ACHN (cell line): ENCODE measurements around the gene NEIL1.
A peak's percentile ranks its signal among the peaks of the same experiment; 100 is the strongest.
"Not testable (repeated sequence)": the region's sequence is repeated elsewhere in the genome, so short reads cannot be mapped to it uniquely, and the experiment has no call there.

Experiments used
- DNase-seq: peaks from one replicate; pipeline ENCODE4 v3.0.0-alpha.2; 2015
- in situ Hi-C: cut with HindIII; loops from 2 replicates; pipeline ENCODE4 v1.10.0; 2017; ENCODE audit warnings: low sequenced_read_pairs, low pct_ligation_motif_present, low pct_unique_long_range_greater_than_20kb

NEIL1 gene

DNA sequence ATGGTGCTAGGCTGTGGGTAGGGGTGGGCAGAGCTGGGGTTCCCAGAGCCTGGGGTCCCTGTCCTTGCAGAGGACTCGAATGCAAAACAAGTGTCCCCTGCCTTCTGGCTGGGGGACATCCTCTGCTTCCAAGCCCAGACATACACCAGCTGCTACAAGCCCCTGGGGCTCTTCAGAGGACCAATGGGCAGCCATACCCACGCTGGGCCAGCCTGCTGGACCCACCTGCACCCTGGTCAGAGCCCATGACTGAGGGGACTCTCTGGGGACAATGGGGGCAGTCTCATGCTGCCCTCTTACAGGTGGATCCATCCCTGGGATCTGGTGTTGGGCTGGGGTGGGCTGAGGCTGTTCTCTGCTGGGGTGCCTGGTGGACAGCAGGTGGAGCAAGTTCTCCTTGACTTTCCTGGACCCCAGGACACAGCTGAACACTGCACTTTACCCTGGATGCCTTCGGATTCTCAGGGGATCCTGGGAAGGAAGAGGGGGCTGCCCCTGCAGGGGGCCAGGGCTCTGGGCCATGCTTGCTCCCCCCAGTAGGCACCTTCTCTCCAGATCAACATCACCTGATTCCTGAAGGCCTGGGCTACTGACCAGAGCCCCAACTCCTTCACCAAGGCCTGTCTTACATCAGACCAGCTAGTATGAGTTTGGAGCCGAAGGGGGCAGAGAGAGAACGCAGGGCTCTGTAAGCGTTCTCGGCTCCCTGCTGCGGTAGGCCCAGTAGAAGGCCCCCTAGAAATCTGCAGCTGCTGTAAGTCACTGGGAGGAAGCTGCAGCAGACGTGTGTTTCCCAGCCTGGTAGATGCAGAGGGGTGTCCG, 18.1 kb upstream of the NEIL1 start:
- DNase-seq: no peak
- in situ Hi-C loops: no loop called here

DNA sequence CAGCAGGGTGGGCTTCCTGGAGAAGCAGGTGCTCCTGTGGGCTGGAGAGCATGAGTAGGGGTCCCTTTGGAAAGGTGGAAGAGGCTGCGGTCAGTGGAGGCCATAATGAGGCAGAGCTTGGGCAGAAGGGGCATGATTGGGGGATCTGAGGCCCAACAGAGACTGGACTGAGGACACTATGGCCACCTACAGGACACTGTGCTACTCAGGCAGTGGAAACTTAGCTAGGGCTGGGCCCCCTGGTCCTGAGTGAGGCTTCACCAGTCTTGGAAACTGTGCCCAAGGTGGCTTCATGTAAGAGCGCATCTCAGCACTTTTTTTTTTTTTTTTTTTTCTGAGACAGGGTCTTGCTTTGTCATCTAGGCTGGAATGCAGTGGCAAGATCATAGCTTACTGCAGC, 17.3 kb upstream of the NEIL1 start:
- in situ Hi-C loops: no loop called here
- no peak for DNase-seq

DNA sequence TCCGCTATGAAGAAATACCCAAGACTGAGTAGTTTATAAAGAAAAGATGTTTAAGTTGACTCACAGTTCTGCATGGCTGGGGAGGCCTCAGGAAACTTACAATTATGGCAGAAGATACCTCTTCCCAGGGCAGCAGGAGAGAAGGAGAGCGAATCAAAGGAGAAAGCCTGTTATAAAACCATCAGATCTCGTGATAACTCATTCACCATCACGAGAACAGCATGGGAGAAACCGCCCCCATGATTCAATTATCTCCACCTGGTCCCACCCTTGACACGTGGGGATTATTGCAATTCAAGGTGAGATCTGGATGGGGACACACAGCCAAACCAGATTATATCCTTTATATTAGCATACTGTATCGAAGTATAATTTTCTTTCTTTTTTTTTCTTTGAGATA, 14.7 kb upstream of the NEIL1 start:
- in situ Hi-C loops, DNase-seq: not testable (repeated sequence)

DNA sequence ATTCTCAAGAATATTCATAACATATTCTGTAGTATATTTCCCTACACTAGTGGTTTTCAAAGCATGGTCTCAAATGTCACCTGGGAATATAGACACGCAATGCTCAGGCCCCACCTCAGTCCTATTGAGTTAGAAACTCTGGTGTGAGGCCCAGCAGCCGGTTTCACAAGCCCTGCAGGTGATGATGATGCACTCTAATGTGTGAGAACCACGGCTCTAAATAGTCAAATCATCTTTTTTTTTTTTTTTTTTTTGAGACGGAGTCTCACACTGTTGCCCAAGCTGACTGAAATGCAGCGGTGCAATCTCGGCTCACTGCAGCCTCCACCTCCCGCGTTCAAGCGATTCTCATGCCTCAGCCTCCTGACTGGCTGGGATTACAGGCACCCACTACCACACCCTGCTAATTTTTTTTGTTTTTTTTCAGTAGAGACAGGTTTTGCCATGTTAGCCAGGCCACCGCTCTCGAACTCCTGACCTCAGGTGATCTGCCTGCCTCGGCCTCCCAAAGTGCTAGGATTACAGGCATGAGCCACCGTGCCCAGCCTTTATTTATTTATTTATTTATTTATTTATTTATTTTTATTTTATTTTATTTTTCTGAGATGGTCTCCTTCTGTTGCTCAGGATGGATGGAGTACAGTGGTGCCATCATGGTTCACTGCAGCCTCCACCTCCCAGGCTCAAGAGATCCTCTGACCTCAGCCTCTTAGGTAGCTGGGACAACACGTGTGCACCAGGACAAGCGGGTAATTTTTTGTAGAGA, 13.0 kb upstream of the NEIL1 start:
- DNase-seq, in situ Hi-C loops: not testable (repeated sequence)

DNA sequence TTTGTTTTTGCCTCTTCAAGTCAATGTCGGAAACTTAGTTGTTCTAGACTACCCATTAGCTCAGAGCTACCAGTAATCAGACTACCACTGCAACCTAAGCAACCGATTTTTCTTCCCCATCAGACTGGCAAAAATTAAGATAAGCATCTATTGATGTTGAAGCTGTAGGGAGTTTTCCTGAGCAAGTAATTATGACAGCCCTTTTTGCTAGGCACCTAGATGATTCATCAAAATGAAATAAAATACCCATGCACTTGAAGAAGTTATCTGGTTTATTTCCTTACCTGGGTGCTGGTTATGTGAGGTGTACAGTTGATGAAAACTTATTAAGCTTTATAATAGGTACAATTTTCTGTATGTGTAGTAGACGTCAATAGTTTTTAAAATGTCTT, 11.5 kb upstream of the NEIL1 start:
- DNase-seq: no peak
- in situ Hi-C loops: no loop called here

DNA sequence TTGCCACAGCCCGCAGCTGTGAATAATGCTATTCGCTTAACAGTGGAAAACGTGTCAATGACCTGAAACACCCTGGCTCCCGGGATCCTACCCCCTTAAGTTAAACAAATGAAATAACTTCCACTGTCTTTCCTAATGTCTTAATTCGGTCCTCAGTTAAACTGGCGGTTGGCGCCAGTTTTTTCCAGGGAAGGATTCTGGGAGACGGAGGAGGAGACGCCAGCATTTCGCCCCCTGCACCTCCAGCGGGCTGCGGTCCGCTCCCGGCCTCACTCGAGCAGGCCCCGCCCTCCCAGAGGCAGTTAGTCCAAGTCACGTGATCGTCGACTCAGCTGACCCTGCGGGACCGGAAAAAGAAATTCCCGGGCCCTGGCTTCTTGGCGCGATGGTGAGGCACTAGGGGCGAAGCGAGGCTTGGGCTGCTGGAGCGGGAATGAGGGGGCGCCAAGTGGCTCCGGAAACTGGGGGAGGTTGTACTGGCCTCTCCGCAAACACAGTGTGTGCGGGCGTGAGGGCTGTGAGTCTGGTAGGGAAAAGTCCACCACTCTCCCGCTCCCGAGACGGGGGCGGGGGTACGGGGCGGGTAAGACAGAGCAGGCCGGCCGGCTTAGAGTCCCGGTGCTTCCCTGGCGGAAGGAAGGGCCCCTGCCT, 11.0 kb upstream of the NEIL1 start, which contains the start of gene COMMD4:
TSS of gene COMMD4 (plus strand) at position 359 of the 651 bp plus-strand sequence. CDS start at position 386, 27 bp downstream.
- in situ Hi-C loops: no loop called here

DNA sequence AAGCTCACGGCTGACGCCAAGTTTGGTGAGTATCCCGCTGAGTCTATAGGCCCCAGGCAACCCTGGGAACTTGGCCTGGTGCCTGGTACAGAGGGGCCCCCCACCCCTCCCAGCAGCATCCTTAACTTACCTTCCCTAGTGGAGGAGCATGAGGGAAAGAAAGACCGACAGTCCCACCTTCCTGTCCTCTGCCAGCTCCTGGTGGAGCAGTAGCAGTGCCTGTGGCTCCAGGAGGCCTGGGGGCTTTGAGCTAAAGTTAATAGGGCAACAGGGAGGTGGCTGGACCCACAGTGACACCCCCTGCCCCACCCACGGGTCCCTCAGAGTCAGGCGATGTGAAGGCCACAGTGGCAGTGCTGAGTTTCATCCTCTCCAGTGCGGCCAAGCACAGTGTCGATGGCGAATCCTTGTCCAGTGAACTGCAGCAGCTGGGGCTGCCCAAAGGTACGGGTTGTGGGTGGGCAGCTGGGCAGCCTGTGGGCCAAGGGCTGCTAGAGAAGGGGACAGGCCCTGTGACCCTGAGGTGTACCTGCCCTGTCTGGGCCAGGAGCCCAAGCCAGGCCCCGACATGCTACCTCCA, 8.1 kb upstream of the NEIL1 start:
- in situ Hi-C loops: no loop called here
- DNase-seq: no peak

More for the DNA sequence above, 11.0 kb upstream of the NEIL1 start, which contains the start of gene COMMD4:
- peak; percentile 93 for DNase-seq

DNA sequence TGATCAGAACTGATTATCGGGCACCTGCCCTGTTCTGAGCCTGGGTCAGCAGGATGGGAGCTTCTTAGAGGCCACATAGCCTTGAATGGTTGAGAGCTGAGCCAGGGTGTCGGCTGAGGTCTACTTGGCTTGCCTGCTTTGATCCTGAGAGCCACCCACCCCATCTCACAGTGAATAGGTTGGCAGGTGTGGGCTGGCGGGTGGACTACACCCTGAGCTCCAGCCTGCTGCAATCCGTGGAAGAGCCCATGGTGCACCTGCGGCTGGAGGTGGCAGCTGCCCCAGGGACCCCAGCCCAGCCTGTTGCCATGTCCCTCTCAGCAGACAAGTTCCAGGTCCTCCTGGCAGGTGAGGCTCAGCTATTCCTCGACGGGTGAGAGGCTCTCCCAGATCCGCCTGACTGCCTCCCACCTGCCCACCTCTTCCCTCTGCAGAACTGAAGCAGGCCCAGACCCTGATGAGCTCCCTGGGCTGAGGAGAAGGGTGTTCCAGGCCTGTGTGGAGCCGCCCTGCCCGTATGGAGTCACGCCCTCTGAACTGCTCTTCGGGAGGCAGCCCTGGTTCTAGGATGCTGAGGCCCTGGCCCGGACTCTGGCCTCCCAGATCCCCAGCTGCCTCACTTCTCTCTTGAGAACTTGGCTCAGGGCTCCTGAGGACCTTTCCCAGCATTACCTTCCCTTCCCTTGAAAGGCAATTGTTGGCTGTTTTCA, 7.2 kb upstream of the NEIL1 start:
- in situ Hi-C loops: no loop called here
- no peak for DNase-seq

DNA sequence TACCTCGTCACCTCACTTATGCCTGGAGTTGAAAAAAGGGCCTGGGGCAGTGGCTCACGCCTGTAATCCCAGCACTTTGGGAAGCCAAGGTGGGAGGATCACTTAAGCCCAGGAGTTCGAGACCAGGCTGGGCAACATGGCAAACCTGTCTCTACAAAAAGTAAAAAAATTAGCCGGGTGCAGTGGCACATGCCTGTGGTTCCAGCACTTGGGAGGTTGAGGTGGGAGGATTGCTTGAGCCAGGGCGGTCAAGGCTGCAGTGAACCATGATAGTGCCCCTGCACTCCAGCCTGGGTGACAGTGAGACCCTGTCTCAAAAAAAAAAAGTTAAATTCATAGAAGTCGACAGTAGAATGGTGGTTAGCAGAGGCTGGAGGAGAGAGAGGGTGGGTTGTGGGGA, 4.6 kb upstream of the NEIL1 start:
- in situ Hi-C loops: no loop called here
- DNase-seq: no peak

DNA sequence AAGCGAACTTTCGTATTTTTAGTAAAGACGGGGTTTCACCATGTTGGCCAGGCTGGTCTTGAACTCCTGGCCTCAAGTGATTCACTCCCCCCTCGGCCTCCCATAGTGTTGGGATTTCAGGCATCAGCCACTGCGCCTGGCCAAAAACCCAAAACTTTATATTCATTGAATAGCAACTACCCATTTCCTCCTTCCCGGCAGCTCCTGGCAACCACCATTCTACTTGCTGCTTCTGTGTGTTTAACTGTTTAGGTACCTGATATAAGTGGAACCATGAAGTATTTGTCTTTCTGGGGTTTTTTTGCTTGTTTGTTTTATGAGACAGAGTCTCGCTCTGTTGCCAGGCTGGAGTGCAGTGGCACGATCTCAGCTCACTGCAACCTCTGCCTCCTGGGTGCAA, 2.9 kb upstream of the NEIL1 start:
- DNase-seq, in situ Hi-C loops: not testable (repeated sequence)

DNA sequence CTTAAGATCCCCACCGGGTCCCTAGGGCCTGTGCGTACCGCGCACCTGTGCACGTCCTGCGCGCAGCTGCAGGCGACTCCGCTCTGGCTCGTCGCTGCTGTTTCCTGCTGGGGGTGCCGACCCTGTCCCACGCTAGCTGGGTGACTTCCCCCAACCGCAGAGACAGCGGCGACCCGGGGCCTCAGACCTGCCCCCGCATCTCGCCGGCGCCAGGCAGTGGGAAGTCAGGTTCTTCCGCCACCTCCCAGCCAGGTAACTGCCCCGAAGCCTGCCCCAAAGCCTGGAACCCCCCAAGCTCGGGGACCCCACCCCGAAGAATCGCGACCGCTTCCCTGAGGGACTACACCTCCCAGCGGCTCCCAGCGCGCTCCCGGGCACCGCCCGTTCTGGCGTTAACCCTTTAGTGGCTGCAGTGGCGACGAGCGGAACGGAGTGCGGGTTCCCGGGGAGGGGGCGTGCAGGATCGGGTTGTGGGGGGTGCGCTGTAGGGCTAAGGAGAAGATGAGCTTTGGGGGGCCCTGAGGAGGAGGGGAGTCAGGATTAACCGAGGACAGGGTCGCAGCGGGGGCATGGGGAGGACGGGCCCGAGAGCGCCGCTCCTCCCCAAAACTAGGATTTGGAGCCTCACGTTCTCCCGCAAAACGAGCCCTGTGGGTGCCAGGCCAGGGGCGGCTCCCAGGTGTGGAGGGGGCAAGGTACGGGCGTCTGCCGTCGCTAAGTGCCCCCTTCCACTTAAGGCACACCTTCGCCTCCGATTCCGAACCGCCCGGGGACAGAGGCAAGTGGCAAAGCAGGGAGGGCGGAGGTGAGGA, 589 bp downstream of the NEIL1 start:
- peak; percentile 22 for DNase-seq
- in situ Hi-C loops: no loop called here

DNA sequence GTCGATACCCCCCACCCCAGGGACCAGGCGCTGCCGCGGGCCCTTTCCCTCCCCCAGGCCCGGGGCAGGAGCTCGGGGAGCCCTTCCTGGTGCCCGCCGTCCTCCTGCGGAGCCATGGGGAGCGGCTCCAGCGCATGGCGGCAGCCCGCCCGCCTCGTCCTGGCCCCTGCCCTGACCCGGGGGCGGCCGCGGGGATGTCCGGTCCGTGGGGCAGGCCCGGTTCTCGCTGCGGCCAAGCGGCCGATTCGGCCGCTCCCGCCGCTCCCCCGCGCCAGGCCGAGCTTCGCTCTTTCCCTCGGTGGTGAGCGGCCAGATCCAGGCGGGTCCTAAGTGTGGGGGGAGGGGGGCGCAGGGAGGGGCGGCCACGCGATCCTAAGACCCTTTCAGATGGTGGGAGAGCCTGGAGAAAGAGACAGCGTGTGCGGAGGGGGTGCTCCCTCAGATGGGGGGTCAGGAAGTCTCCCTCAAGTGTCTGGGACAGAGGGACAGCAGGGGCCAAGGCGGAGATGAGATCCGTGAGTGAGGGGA, 1.3 kb downstream of the NEIL1 start:
- DNase-seq: no peak
- in situ Hi-C loops: no loop called here

DNA sequence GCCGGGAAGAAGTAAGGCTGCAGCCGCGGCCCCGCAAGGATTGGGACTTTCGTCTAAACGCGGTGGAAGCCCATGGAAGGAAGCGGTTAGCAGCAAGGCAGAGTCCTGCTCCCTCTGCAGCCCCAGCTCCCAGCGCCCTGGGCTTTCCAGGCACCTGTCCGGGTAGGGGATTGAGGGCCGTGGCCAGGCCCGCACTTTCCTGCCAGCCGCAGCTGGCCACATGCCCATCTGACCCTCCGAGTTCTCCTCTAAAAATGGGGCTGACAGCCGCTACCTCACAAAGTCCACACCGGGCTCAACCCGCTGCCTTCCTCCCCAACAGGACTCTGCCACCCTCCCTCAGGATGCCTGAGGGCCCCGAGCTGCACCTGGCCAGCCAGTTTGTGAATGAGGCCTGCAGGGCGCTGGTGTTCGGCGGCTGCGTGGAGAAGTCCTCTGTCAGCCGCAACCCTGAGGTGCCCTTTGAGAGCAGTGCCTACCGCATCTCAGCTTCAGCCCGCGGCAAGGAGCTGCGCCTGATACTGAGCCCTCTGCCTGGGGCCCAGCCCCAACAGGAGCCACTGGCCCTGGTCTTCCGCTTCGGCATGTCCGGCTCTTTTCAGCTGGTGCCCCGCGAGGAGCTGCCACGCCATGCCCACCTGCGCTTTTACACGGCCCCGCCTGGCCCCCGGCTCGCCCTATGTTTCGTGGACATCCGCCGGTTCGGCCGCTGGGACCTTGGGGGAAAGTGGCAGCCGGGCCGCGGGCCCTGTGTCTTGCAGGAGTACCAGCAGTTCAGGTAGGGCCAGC, 1.9 kb downstream of the NEIL1 start:
- DNase-seq: no peak
- in situ Hi-C loops: no loop called here

DNA sequence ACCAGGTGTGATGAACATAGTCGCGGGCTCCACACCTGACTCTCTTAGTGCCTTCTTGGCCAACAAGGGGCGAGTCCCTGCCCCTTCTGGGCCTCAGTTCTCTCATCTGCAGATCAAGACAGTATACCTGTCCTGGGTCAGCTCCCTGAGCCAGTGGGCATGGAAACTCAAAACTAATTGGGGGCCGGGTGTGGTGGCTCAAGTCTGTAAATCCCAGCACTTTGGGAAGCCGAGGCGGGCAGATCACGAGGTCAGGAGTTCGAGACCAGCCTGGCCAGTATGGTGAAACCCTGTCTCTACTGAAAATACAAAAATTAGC, 2.5 kb downstream of the NEIL1 start:
- DNase-seq, in situ Hi-C loops: not testable (repeated sequence)

DNA sequence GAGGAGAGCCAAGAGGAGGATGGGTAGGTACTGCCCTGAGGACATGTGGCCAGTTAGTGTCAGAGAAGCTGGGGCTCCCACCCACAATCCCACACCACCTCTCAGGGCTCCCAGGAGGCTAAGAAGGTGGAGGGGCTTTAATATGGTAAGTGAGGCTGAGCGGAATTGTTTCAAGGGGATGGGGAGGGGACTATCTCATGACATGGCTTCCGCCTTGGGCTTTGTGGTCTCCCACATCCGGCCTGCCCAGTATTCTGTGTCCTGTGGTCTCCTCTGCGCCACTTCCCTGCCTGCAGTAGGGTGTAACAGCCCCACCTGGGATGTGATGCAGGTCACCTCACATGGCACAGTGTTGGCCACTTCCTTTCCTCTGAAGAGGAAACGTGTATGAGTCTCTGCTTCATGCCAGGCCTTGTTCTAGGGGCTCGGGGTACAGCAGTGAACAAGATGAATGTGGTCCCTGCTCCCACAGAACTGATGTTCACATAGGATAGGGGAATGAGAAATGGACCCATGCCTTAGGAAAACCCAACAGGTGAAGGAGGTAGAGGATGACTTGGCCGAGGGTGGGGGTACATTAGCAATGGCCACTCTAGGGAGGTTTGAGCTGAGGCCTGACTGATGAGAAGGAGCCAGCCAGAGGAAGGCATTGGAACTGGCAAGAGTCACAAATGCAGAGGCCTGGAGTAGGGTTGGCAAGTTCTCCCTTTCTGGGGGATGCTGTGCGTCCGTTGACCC, 3.2 kb downstream of the NEIL1 start:
- in situ Hi-C loops: no loop called here
- no peak for DNase-seq
